HEK293 (cell line): ENCODE measurements around the gene CALHM1.
A peak's percentile ranks its signal among the peaks of the same experiment; 100 is the strongest.
"Not testable (repeated sequence)": the region's sequence is repeated elsewhere in the genome, so short reads cannot be mapped to it uniquely, and the experiment has no call there.

Experiments
- CTCF ChIA-PET: fragments of 350-600 bp; formaldehyde crosslinking; extraction: SDS; loops from one replicate; lab custom pipeline; 2021; ENCODE audit warnings: antibody characterized with exemption; lab: Yijun Ruan, JAX
- POLR2A ChIA-PET: fragments of 300-600 bp; formaldehyde crosslinking; extraction: SDS; loops from one replicate; lab custom pipeline; 2020; ENCODE audit warnings: antibody characterized with exemption, inconsistent platforms; lab: Yijun Ruan, JAX
- H3K27ac ChIP-seq: fragments of 200-500 bp; sonication (Bioruptor generic); 2 replicates; pipeline ENCODE4 v1.5.1; 2014; ENCODE audit warnings: low read depth, low read length, control low read depth, inconsistent platforms; ENCODE audit errors: extremely low read depth
- H3K36me3 ChIP-seq, 2 experiments: fragments of 200-500 bp in 1 of 2; sonication (Bioruptor generic) in 1 of 2; 1 replicate in 1 of 2; 2 replicates in 1 of 2; pipeline ENCODE4 v1.5.1; 2014 to 2017; ENCODE audit warnings: inconsistent platforms in 2 of 2, low read length in 2 of 2; ENCODE audit not compliant: control insufficient read depth in 2 of 2, insufficient read depth in 1 of 2
- H3K4me1 ChIP-seq: fragments of 200-500 bp; sonication (Bioruptor generic); 2 replicates; pipeline ENCODE4 v1.5.1; 2014; ENCODE audit warnings: mild to moderate bottlenecking, low read length, inconsistent platforms; ENCODE audit not compliant: control insufficient read depth, insufficient read depth
- H3K4me3 ChIP-seq: 2 replicates; pipeline ENCODE4 v1.5.1; 2011; ENCODE audit warnings: low read depth, mild to moderate bottlenecking, control low read depth, low read length, moderate library complexity
- H3K9me3 ChIP-seq: fragments of 200-500 bp; sonication (Bioruptor generic); 2 replicates; pipeline ENCODE4 v1.5.1; 2014; ENCODE audit warnings: low read depth, low read length, inconsistent platforms; ENCODE audit not compliant: control insufficient read depth, insufficient read depth
- CTCF ChIP-seq: fragments of 450-650 bp; formaldehyde crosslinking; IDR thresholded peaks from 2 replicates; pipeline ENCODE4 v1.5.1; 2016; ENCODE audit warnings: missing biosample characterization, missing genetic modification characterization
- EGR2 ChIP-seq: fragments of 450-650 bp; formaldehyde crosslinking; IDR thresholded peaks from 2 replicates; pipeline ENCODE4 v1.5.1; 2016; ENCODE audit warnings: low read depth, missing biosample characterization, missing genetic modification characterization
- HOXD13 ChIP-seq: sonication (generic); formaldehyde crosslinking; IDR thresholded peaks from 2 replicates; pipeline ENCODE4 v1.8.0; 2022; ENCODE audit warnings: missing genetic modification reagents, borderline replicate concordance
- PATZ1 ChIP-seq: fragments of 450-650 bp; formaldehyde crosslinking; IDR thresholded peaks from 2 replicates; pipeline ENCODE4 v1.5.1; 2016; ENCODE audit warnings: missing biosample characterization, missing genetic modification characterization
- ZFP69B ChIP-seq: fragments of 450-650 bp; formaldehyde crosslinking; IDR thresholded peaks from 2 replicates; pipeline ENCODE4 v1.5.1; 2016; ENCODE audit warnings: missing biosample characterization, missing genetic modification characterization
- ZNF26 ChIP-seq: fragments of 450-650 bp; formaldehyde crosslinking; IDR thresholded peaks from 2 replicates; pipeline ENCODE4 v1.5.1; 2016; ENCODE audit warnings: missing biosample characterization, missing genetic modification characterization
- ZNF302 ChIP-seq: fragments of 450-650 bp; formaldehyde crosslinking; IDR thresholded peaks from 2 replicates; pipeline ENCODE4 v1.5.1; 2016; ENCODE audit warnings: missing biosample characterization, missing genetic modification characterization, low read depth
- ZNF391 ChIP-seq: fragments of 450-650 bp; formaldehyde crosslinking; IDR thresholded peaks from 2 replicates; pipeline ENCODE4 v1.5.1; 2016; ENCODE audit warnings: low read depth, missing biosample characterization, missing genetic modification characterization, borderline replicate concordance
- ZNF600 ChIP-seq: fragments of 450-650 bp; formaldehyde crosslinking; IDR thresholded peaks from 2 replicates; pipeline ENCODE4 v1.5.1; 2016; ENCODE audit warnings: missing biosample characterization, missing genetic modification characterization
- ZNF621 ChIP-seq: fragments of 450-650 bp; formaldehyde crosslinking; IDR thresholded peaks from 2 replicates; pipeline ENCODE4 v1.5.1; 2017; ENCODE audit warnings: missing biosample characterization, missing genetic modification characterization
- ZNF639 ChIP-seq: fragments of 450-650 bp; formaldehyde crosslinking; IDR thresholded peaks from 2 replicates; pipeline ENCODE4 v1.5.1; 2016; ENCODE audit warnings: missing biosample characterization, missing genetic modification characterization
- ZNF654 ChIP-seq: fragments of 450-650 bp; formaldehyde crosslinking; IDR thresholded peaks from 2 replicates; pipeline ENCODE4 v1.5.1; 2016; ENCODE audit warnings: low read depth, missing biosample characterization, missing genetic modification characterization
- ZNF707 ChIP-seq: fragments of 450-650 bp; formaldehyde crosslinking; IDR thresholded peaks from 2 replicates; pipeline ENCODE4 v1.5.1; 2016; ENCODE audit warnings: missing biosample characterization, missing genetic modification characterization
- ZNF785 ChIP-seq: fragments of 450-650 bp; formaldehyde crosslinking; IDR thresholded peaks from 2 replicates; pipeline ENCODE4 v1.5.1; 2016; ENCODE audit warnings: missing biosample characterization, missing genetic modification characterization
- ZNF843 ChIP-seq: fragments of 450-650 bp; formaldehyde crosslinking; IDR thresholded peaks from 2 replicates; pipeline ENCODE4 v1.5.1; 2016; ENCODE audit warnings: missing biosample characterization, missing genetic modification characterization
- TF ChIP-seq, protein P1 (sequence below): fragments of 450-650 bp; formaldehyde crosslinking; IDR thresholded peaks from 2 replicates; pipeline ENCODE4 v1.5.1; 2016; ENCODE audit warnings: missing biosample characterization, missing genetic modification characterization

CALHM1 gene

GRCh38 chr10:103417148-103417469, 41.6 kb downstream of the CALHM1 start:
- POLR2A ChIA-PET = not testable (repeated sequence)
- peaks cover 58 to 90% of the 10 kb centered on the region in 2 experiments for H3K36me3 ChIP-seq
- CTCF ChIA-PET = interaction anchor here (0.6 to 7.7 kb wide), 22 partner anchors 9 to 269 kb away, joined by 3 to 58 read pairs (median 4); no protein-coding TSS in a partner anchor

GRCh38 chr10:103416436-103417147, 42.1 kb downstream of the CALHM1 start:
- POLR2A ChIA-PET = no interaction called here
- Histone ChIP-seq H3K36me3 (peaks cover 58 to 93% of the 10 kb centered on the region in 2 experiments), H3K4me3 (no peak overlapping the region)
- CTCF ChIA-PET = interaction anchor here (0.7 to 7.7 kb wide), 24 partner anchors 10 to 269 kb away, joined by 3 to 58 read pairs (median 5); no protein-coding TSS in a partner anchor
- no peak for TF ChIP-seq ZFP69B (tag by site-specific recombination)
- peak; percentile 58 for TF ChIP-seq ZNF654 (tag by site-specific recombination)
- no peak for TF ChIP-seq ZNF707 (tag by site-specific recombination)
- no peak for TF ChIP-seq ZNF785 (tag by site-specific recombination)
- peak; percentile 54; the same call in 1 of the 2 replicates for TF ChIP-seq CTCF (tag by site-specific recombination)
- TF ChIP-seq EGR2 (tag by site-specific recombination) = no peak
- TF ChIP-seq PATZ1 (tag by site-specific recombination) = no peak
- TF ChIP-seq, all 188 proteins: peak for 2
- Histone ChIP-seq H3K9me3 (no peaks in the 10 kb centered on the region), H3K27ac (no peak overlapping the region), H3K4me1 (no peaks in the 10 kb centered on the region)

More at GRCh38 chr10:103417148-103417469, 41.6 kb downstream of the CALHM1 start:
- not testable (repeated sequence) for H3K27ac ChIP-seq, H3K9me3 ChIP-seq, H3K4me3 ChIP-seq, H3K4me1 ChIP-seq
- 0 out of 2 replicates have a peak, but pooled peaks have one; percentile 0 for TF ChIP-seq CTCF (tag by site-specific recombination)

GRCh38 chr10:103415581-103415980, 43.1 kb downstream of the CALHM1 start:
- no peaks in the 10 kb centered on the region for H3K4me1 ChIP-seq
- ChIA-PET POLR2A (no interaction called here), CTCF (interaction anchor here (1.1 to 7.7 kb wide), 14 partner anchors 13 to 270 kb away, joined by 3 to 58 read pairs (median 6); no protein-coding TSS in a partner anchor)
- peaks cover 60 to 92% of the 10 kb centered on the region in 2 experiments for H3K36me3 ChIP-seq
- H3K27ac ChIP-seq = no peak overlapping the region
- H3K9me3 ChIP-seq = no peaks in the 10 kb centered on the region
- no peak overlapping the region for H3K4me3 ChIP-seq
- no peak for TF ChIP-seq ZNF600 (tag by site-specific recombination)
- no peak for TF ChIP-seq ZNF621 (tag by site-specific recombination)
- TF ChIP-seq ZNF639 (tag by site-specific recombination) = no peak
- TF ChIP-seq, protein P1, sequence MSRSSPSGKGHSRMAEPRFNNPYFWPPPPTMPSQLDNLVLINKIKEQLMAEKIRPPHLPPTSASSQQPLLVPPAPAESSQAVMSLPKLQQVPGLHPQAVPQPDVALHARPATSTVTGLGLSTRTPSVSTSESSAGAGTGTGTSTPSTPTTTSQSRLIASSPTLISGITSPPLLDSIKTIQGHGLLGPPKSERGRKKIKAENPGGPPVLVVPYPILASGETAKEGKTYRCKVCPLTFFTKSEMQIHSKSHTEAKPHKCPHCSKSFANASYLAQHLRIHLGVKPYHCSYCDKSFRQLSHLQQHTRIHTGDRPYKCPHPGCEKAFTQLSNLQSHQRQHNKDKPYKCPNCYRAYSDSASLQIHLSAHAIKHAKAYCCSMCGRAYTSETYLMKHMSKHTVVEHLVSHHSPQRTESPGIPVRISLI (tag by site-specific recombination) = no peak
- TF ChIP-seq HOXD13 (CRISPR knock-in tag) = no peak
- no peak for TF ChIP-seq CTCF (tag by site-specific recombination)
- no peak for TF ChIP-seq ZNF302 (tag by site-specific recombination)
- TF ChIP-seq ZNF843 (tag by site-specific recombination) = no peak
- TF ChIP-seq ZNF26 = no peak
- no peak for TF ChIP-seq ZNF391
